Activated naive CD4-positive, alpha-beta T cell treated with anti-CD3 and anti-CD28 coated beads, Interleukin-2, amount 50 U/mL, for 24 hours (primary cell): ENCODE data around the gene NXNL1.
A peak's percentile ranks its signal among the peaks of the same experiment; 100 is the strongest.
"Not testable (repeated sequence)": the region's sequence is repeated elsewhere in the genome, so short reads cannot be mapped to it uniquely, and the experiment has no call there.

Source experiments
- H3K27ac Mint-ChIP-seq: one replicate; pipeline ENCODE4 v1.8.0; 2021; ENCODE audit warnings: mild to moderate bottlenecking, mixed read lengths
- H3K27me3 Mint-ChIP-seq: one replicate; pipeline ENCODE4 v1.8.0; 2021; ENCODE audit warnings: mixed read lengths
- H3K36me3 Mint-ChIP-seq: one replicate; pipeline ENCODE4 v1.8.0; 2021; ENCODE audit warnings: mixed read lengths
- H3K4me1 Mint-ChIP-seq: one replicate; pipeline ENCODE4 v1.8.0; 2021; ENCODE audit warnings: mixed read lengths
- H3K4me3 Mint-ChIP-seq: one replicate; pipeline ENCODE4 v1.8.0; 2021; ENCODE audit warnings: mild to moderate bottlenecking, mixed read lengths
- H3K9me3 Mint-ChIP-seq: one replicate; pipeline ENCODE4 v1.8.0; 2021; ENCODE audit warnings: mixed read lengths

Gene NXNL1

GRCh38 chr19:17460372-17461230 lies at the start of gene NXNL1:
Gene NXNL1 (minus strand): TSS chr19:17460926. CDS start chr19:17460869, 57 bp downstream.
- Mint-ChIP-seq H3K4me3 (no peak within 1 kb of the TSS), H3K4me1 (peaks cover under 1% of the 10 kb centered on the region), H3K27me3 (peaks cover 12% of the 10 kb centered on the region), H3K36me3 (no peaks in the 10 kb centered on the region), H3K27ac (no peak within 1 kb of the TSS), H3K9me3 (no peaks in the 10 kb centered on the region)

GRCh38 chr19:17508558-17508933 lies 47.8 kb upstream of the NXNL1 start:
- not testable (repeated sequence) for H3K9me3 Mint-ChIP-seq, H3K27ac Mint-ChIP-seq, H3K27me3 Mint-ChIP-seq, H3K4me3 Mint-ChIP-seq, H3K36me3 Mint-ChIP-seq
- peaks cover 38% of the 10 kb centered on the region for H3K4me1 Mint-ChIP-seq

- Mint-ChIP-seq H3K27me3 (no peaks in the 10 kb centered on the region), H3K9me3 (no peaks in the 10 kb centered on the region), H3K4me3 (no peak overlapping the region), H3K4me1 (peaks cover 28% of the 10 kb centered on the region), H3K27ac (no peak overlapping the region), H3K36me3 (peaks cover 2% of the 10 kb centered on the region)
These were observed 46.0 kb upstream of the NXNL1 start for GRCh38 chr19:17506745-17507144.

GRCh38 chr19:17505223-17505622 lies 44.5 kb upstream of the NXNL1 start:
- no peaks in the 10 kb centered on the region for H3K27me3 Mint-ChIP-seq
- H3K4me3 Mint-ChIP-seq, result no peak overlapping the region
- no peaks in the 10 kb centered on the region for H3K36me3 Mint-ChIP-seq
- H3K4me1 Mint-ChIP-seq, result peaks cover 17% of the 10 kb centered on the region
- no peak overlapping the region for H3K27ac Mint-ChIP-seq
- no peaks in the 10 kb centered on the region for H3K9me3 Mint-ChIP-seq

- H3K4me3 Mint-ChIP-seq, result no peak overlapping the region
- H3K27me3 Mint-ChIP-seq, result no peaks in the 10 kb centered on the region
- no peaks in the 10 kb centered on the region for H3K9me3 Mint-ChIP-seq
- no peaks in the 10 kb centered on the region for H3K36me3 Mint-ChIP-seq
- peaks cover 17% of the 10 kb centered on the region for H3K4me1 Mint-ChIP-seq
- no peak overlapping the region for H3K27ac Mint-ChIP-seq
These were observed 43.7 kb upstream of the NXNL1 start for GRCh38 chr19:17504456-17504855.

- Mint-ChIP-seq H3K27ac (no peak overlapping the region), H3K9me3 (no peaks in the 10 kb centered on the region), H3K4me3 (no peak overlapping the region), H3K4me1 (peaks cover 18% of the 10 kb centered on the region), H3K27me3 (no peaks in the 10 kb centered on the region), H3K36me3 (no peaks in the 10 kb centered on the region)
These were observed 43.3 kb upstream of the NXNL1 start for GRCh38 chr19:17504030-17504429.

GRCh38 chr19:17503240-17503639 lies 42.5 kb upstream of the NXNL1 start:
- H3K4me3 Mint-ChIP-seq, result no peak overlapping the region
- H3K27me3 Mint-ChIP-seq, result no peaks in the 10 kb centered on the region
- H3K36me3 Mint-ChIP-seq, result no peaks in the 10 kb centered on the region
- H3K27ac Mint-ChIP-seq, result no peak overlapping the region
- peaks cover 14% of the 10 kb centered on the region for H3K4me1 Mint-ChIP-seq
- no peaks in the 10 kb centered on the region for H3K9me3 Mint-ChIP-seq

GRCh38 chr19:17500447-17501198 lies 39.9 kb upstream of the NXNL1 start:
- no peaks in the 10 kb centered on the region for H3K27me3 Mint-ChIP-seq
- H3K4me3 Mint-ChIP-seq, result no peak overlapping the region
- no peak overlapping the region for H3K27ac Mint-ChIP-seq
- peaks cover 16% of the 10 kb centered on the region for H3K4me1 Mint-ChIP-seq
- no peaks in the 10 kb centered on the region for H3K36me3 Mint-ChIP-seq
- H3K9me3 Mint-ChIP-seq, result no peaks in the 10 kb centered on the region

GRCh38 chr19:17499648-17500446 lies 39.1 kb upstream of the NXNL1 start:
- no peaks in the 10 kb centered on the region for H3K36me3 Mint-ChIP-seq
- H3K4me1 Mint-ChIP-seq, result peaks cover 17% of the 10 kb centered on the region
- no peaks in the 10 kb centered on the region for H3K9me3 Mint-ChIP-seq
- H3K27ac Mint-ChIP-seq, result peak overlapping the region; percentile 51
- no peak overlapping the region for H3K4me3 Mint-ChIP-seq
- H3K27me3 Mint-ChIP-seq, result no peaks in the 10 kb centered on the region

- H3K27me3 Mint-ChIP-seq, H3K9me3 Mint-ChIP-seq, H3K4me3 Mint-ChIP-seq, H3K27ac Mint-ChIP-seq, H3K36me3 Mint-ChIP-seq: not testable (repeated sequence)
- H3K4me1 Mint-ChIP-seq, result peaks cover 17% of the 10 kb centered on the region
These were observed 38.3 kb upstream of the NXNL1 start for GRCh38 chr19:17499025-17499424.

- no peak overlapping the region for H3K27ac Mint-ChIP-seq
These were observed 36.5 kb upstream of the NXNL1 start for GRCh38 chr19:17497149-17497798.

GRCh38 chr19:17496337-17496997 lies 35.7 kb upstream of the NXNL1 start:
- Mint-ChIP-seq H3K27ac (no peak overlapping the region), H3K36me3 (no peaks in the 10 kb centered on the region), H3K4me1 (peaks cover 17% of the 10 kb centered on the region), H3K27me3 (no peaks in the 10 kb centered on the region), H3K9me3 (no peaks in the 10 kb centered on the region), H3K4me3 (no peak overlapping the region)

More at GRCh38 chr19:17497149-17497798, 36.5 kb upstream of the NXNL1 start:
- H3K36me3 Mint-ChIP-seq, result no peaks in the 10 kb centered on the region
- H3K4me3 Mint-ChIP-seq, result no peak overlapping the region
- H3K9me3 Mint-ChIP-seq, result no peaks in the 10 kb centered on the region
- peaks cover 17% of the 10 kb centered on the region for H3K4me1 Mint-ChIP-seq
- no peaks in the 10 kb centered on the region for H3K27me3 Mint-ChIP-seq

- no peak overlapping the region for H3K27ac Mint-ChIP-seq
- H3K36me3 Mint-ChIP-seq, result no peaks in the 10 kb centered on the region
- H3K4me1 Mint-ChIP-seq, result peaks cover 24% of the 10 kb centered on the region
- H3K9me3 Mint-ChIP-seq, result no peaks in the 10 kb centered on the region
- H3K4me3 Mint-ChIP-seq, result no peak overlapping the region
- no peaks in the 10 kb centered on the region for H3K27me3 Mint-ChIP-seq
These were observed 35.0 kb upstream of the NXNL1 start for GRCh38 chr19:17495639-17496296.

- no peak overlapping the region for H3K4me3 Mint-ChIP-seq
- no peak overlapping the region for H3K27ac Mint-ChIP-seq
- H3K4me1 Mint-ChIP-seq, result peaks cover 48% of the 10 kb centered on the region
These were observed 30.6 kb upstream of the NXNL1 start for GRCh38 chr19:17491287-17491686.

More at GRCh38 chr19:17491287-17491686, 30.6 kb upstream of the NXNL1 start:
- no peaks in the 10 kb centered on the region for H3K9me3 Mint-ChIP-seq
- H3K27me3 Mint-ChIP-seq, result no peaks in the 10 kb centered on the region
- no peaks in the 10 kb centered on the region for H3K36me3 Mint-ChIP-seq
